ENCODE measurements around the gene ADA.

The ADA gene

DNA sequence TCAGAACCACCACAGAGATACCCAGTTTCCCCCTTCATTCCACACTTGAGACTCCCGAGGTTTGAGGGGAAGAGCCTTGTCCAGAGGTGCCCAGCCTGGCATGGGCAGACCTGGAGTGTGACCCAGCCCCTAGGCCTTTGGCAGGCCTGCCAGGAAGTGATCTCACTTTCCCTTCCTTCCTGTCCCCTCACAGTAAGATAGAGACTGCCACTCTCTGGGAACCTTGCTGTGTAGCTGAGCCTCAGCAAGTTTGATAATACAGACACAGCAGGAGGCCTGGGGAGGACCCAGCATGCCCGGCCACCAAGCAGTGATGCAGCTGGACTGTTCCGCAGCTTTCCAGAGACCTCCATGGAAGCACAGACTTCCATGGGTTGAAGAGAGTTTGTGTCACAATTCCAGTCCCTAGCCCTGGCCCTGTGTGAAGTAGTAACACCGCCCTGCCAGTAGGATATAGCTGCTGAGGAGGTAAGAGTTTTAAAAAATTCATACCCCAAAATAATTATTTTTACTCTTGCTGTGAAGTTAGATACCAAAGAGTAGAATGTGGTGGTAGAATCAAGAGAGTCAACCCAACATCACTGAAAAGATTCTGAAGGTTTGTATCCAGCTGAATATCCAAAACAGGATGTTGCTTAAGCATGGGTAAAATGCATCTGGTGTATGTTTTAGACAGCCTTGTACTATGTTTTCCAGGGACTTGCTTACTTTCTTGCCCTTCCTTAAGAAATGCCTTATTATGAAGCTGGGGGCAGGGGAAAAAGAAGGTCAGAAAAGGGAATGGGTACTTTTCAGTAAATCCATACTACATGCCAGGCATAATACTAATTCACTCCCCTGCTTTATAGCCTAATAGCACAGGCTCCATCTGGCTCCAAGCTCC, 52.8 kb downstream of the ADA start:
- TF ChIP-seq, protein P1, sequence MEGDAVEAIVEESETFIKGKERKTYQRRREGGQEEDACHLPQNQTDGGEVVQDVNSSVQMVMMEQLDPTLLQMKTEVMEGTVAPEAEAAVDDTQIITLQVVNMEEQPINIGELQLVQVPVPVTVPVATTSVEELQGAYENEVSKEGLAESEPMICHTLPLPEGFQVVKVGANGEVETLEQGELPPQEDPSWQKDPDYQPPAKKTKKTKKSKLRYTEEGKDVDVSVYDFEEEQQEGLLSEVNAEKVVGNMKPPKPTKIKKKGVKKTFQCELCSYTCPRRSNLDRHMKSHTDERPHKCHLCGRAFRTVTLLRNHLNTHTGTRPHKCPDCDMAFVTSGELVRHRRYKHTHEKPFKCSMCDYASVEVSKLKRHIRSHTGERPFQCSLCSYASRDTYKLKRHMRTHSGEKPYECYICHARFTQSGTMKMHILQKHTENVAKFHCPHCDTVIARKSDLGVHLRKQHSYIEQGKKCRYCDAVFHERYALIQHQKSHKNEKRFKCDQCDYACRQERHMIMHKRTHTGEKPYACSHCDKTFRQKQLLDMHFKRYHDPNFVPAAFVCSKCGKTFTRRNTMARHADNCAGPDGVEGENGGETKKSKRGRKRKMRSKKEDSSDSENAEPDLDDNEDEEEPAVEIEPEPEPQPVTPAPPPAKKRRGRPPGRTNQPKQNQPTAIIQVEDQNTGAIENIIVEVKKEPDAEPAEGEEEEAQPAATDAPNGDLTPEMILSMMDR (IDR thresholded peaks at IDR 0.05), result no peak

- TF ChIP-seq, protein P1 (IDR thresholded peaks at IDR 0.05), result no peak
These were observed 53.6 kb downstream of the ADA start for GRCh38 chr20:44597930-44598329.

- TF ChIP-seq, protein P1 (IDR thresholded peaks at IDR 0.05), result no peak
These were observed 54.0 kb downstream of the ADA start for GRCh38 chr20:44597516-44597915.

DNA sequence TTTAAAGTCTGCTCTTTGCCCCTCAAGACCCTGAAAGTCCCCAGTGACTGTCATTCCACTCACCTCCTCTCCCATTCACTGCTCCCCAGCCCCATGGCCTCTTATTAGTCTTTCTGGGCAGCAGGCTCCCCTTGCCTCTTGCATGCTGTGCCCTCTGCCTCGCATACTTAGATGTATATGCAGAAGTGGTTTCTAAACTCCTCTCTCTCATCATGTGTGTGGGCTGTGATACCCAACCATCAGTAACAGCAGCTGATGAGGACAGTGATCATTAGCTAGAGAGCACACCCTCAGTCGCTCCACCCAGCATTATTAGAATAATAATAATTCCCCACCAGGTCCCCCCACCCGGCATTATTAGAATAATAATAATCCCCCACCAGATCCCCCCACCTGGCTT, 54.6 kb downstream of the ADA start:
- TF ChIP-seq, protein P1 (IDR thresholded peaks at IDR 0.05), result no peak

GRCh38 chr20:44596010-44596409, 55.5 kb downstream of the ADA start:
- TF ChIP-seq, protein P1 (IDR thresholded peaks at IDR 0.05), result no peak

DNA sequence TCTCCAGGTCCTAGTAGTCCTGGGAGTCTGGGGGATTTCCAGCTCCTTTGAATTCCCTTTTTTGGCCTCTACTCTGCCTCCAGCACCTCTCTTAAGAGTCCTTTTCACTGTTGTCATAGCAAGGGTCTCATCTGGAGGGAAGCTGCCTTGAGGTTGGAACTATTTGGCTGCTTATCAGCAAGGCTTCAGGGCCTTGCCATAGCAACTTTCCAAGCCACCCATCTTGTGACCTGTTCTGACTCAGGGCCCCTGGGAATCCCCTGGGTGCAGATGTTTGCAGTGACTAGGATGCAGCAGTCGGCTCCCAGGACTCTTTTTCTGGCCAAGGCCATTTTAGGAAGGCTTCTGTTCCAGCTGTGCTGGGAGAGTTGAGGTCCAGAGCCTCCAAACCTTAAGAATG, 56.8 kb downstream of the ADA start:
- TF ChIP-seq, protein P1 (IDR thresholded peaks at IDR 0.05), result no peak

- TF ChIP-seq, protein P1 (IDR thresholded peaks at IDR 0.05), result no peak
These were observed 57.7 kb downstream of the ADA start for GRCh38 chr20:44593751-44594150.
